ENCODE measurements around the gene ASXL1.

- TF ChIP-seq, protein P1, sequence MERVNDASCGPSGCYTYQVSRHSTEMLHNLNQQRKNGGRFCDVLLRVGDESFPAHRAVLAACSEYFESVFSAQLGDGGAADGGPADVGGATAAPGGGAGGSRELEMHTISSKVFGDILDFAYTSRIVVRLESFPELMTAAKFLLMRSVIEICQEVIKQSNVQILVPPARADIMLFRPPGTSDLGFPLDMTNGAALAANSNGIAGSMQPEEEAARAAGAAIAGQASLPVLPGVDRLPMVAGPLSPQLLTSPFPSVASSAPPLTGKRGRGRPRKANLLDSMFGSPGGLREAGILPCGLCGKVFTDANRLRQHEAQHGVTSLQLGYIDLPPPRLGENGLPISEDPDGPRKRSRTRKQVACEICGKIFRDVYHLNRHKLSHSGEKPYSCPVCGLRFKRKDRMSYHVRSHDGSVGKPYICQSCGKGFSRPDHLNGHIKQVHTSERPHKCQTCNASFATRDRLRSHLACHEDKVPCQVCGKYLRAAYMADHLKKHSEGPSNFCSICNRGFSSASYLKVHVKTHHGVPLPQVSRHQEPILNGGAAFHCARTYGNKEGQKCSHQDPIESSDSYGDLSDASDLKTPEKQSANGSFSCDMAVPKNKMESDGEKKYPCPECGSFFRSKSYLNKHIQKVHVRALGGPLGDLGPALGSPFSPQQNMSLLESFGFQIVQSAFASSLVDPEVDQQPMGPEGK (CRISPR knock-in tag; IDR thresholded peaks at IDR 0.05; ENCODE audit: borderline replicate concordance), result no peak
- TF ChIP-seq ARNTL (CRISPR knock-in tag; IDR thresholded peaks at IDR 0.05; ENCODE audit: borderline replicate concordance, low read depth) (no peak), RARB (CRISPR knock-in tag; IDR thresholded peaks at IDR 0.05) (no peak), ZNF8 (CRISPR knock-in tag; IDR thresholded peaks at IDR 0.05) (no peak), SNAI2 (CRISPR knock-in tag; IDR thresholded peaks at IDR 0.05) (no peak)
Measured at GRCh38 chr20:32333988-32334885, 23.9 kb upstream of the ASXL1 start.
